Activated CD8-positive, alpha-beta memory T cell treated with anti-CD3 and anti-CD28 coated beads, Interleukin-2, amount 50 U/mL, for 48 hours (primary cell): ENCODE data around the gene TMOD2.

Source experiments
- DNase-seq: peaks from one replicate; pipeline ENCODE4 v3.0.0-alpha.2; 2020

The TMOD2 gene

DNA sequence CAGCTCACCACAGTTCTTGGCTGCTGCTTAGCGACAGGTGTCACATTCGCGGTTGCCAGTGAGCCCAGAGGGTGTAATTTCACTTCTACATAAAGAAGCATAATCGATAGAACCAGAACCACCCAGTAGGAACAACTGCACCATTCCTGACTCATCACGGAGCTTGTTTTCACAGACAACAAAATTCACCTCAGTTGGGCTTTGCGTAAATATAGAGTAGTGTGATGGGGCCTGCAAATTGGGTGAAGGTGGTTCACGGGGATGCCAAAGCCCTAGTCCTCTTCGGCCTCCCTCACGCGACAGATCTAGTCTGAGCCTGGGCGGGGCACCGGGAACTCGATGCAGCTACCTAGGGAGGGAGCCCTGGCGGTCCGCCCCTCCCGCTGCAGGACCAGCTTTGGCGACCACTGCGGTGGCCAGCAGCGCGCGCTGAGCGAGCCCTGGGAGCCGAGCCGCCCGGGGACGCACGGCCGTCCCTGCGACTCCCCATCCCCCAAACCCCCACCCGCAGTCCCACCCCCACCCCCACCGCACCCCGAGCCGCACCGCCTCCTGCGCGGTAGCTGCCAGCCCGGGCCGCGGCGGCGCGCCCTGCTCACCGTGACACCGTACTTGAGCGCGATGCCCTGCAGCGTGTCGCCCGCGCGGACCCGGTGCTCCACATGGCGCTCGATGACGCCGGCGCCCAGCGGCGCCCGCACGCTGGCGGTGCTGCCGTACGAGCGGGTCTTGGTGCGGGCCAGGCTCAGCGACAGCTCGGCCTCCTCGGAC is 14.5 kb upstream of the TMOD2 start:
- peak; percentile 77 for DNase-seq

DNA sequence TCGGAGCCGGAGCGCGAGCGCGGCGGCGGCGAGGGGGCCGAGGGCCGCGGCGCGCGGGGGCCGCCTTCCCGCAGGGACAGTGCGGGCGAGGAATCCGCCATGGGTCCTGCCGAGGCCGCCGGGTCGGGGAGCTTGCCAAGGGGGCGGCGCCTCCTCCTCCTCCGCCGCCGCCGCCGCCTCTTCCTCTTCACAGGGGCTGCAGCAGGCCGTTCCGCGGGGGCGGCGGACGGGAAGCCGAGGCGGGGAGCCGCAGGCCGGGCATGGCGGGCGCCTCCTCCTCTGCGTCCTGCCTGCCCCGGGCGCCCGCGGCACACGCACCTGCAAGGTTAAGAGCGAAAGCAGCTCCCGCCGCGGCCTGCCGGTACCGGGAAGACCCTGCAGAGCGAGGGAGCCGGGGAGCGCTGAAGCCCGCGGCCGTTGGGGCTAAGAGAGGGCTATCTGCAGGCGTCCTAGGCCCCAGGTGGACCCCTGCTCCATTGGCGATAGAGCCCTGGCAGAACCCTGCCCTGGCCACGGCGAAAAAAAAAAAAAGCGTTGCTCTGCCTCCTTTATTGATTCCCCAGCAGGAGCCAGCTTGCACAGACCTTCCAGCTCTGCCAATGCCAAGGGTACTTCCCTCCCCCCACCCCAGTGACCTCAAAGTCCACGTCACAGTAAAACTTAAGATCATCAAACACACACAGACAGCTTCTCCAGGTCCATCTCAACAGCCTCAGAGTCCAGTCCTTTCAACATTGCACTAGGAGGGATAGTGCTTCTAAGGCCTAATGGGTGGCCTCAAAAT is 13.7 kb upstream of the TMOD2 start, which contains the start of gene LYSMD2:
Gene LYSMD2, minus strand, starts transcription at position 134 of the 784 bp plus-strand sequence. Its CDS starts 33 bp downstream, at position 101.
- DNase-seq, result peak; percentile 83

DNA sequence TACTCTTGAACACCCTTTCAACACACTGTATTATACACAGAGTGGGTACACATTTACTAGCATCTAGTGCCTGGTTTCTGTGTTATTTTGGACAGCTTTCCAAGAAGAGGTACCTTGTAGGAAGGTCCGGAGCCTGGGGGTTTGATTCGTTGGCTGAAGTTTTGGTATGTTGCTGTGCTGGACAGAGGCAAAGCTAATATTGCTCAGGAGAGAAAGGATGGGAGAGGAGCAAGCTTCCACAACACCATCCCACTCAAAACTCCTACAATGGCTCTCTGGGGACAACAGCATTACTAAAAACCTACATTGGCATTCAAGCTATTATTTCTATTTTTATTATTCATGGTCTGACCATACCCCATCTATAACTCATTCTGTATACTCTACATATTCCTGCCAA is 12.8 kb upstream of the TMOD2 start:
- no peak for DNase-seq

DNA sequence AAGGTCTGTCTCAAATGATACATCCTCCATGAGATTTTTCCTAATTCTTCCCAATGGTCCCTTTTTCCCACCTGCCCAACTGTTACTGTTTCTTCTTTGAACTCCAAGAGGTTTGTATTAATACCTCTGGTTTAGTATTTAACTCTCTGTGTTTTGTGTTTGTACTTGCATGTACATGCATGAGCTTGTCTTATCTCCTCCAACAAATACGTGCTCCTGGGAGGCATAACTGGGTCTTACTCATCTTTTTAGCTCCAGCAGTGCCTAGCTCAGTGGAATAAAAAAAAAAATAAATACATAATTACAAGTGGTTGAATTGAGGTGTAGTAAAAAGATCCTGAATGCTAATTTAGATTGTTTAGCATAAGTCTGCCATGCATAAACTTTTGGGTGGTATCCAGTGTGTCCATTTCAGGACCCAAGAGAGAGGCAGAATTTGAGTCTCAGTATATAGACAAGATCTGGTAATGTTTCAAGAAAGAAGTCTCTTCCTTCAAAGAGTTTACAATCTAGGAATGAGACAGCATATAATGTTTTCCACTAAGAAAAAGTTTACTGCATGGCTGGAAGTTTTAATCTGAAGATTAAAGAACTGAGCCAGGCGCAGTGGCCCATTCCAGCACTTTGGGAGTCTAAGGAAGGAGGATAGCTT is 12.2 kb upstream of the TMOD2 start:
- no peak for DNase-seq

DNA sequence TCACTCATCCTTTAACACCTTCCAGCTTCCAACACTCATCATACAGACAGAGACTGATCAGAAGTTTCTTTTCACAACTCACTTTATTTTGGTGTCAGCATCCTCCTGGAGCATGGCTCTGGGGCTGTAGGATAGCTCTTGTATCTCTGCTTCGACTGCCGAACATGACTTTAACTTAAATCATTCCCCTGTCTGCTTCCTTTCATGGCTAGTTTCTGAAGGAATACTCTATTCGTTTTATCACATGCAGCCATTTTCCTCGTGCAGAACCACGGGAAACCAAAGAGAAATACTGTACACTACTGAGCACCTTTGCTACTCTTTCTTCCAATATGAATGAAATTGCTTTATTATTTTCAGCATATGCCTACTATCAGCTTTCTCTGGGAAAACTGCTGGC is 2.1 kb upstream of the TMOD2 start:
- DNase-seq, result no peak

DNA sequence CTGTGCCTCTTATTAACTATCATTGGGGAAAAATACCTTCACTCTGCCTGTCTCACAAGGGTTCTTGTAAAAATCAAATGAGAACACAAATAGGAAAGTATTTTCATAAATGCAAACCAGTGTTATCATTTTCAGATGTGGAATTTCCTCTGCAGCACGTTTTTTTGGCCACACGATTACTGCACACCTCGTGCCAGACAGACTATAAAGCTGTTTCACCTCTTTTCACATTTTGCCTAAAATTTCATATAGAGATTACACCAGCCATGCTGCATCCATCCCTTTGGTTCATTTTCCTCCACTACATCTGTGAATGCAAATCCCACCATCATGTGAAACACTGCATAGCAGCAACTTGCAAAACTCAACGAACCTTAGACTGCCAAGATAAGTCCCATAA is 1.2 kb upstream of the TMOD2 start:
- DNase-seq, result no peak

DNA sequence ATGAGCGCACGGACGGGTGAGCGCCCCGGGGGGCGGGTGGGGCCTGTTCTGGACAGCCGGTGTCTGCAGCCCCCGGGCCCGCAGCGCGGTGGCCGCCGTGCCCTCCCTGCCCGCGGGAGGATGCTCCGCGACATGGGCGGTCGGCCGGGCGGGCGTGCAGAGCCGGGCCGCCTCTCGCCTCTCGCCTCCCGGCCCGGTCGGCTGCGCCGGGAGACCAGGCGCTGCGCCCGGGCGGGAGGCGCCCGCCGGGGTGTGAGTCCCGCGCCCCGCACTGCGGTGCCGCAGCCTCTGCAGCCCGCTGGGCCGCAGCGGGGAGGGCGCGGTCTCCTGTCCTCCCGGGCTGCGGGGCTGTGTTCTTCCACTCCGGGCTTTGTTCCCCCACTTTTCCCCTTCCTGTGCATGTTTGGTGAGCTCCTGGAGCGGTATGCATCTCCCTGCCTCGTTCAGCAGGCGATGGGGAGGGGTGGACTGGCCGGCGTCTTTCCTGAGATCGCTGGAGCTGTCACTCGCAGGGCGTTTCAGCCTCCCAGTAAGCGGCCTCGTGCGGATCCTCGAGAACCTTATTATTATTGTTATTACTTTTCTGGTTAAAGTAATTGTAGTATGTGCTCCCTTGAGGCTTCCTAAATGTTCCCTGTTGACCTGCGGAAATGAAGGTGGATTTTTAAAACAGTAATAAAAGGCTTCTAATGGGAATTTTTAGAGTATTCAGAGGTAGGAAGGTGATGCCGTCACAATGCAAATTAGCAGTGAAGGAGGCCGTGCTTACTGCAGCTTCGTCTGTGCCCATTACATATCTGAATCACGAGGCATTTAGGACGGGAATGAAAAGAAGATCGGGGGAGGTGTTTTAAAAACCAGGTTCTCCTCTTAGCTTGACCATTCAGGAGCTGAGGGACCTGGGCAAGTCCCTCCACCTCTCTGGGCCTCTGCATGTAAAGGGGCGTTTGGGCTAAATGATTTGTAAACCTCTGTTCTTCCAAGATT is 593 bp downstream of the TMOD2 start:
- peak; percentile 63 for DNase-seq

DNA sequence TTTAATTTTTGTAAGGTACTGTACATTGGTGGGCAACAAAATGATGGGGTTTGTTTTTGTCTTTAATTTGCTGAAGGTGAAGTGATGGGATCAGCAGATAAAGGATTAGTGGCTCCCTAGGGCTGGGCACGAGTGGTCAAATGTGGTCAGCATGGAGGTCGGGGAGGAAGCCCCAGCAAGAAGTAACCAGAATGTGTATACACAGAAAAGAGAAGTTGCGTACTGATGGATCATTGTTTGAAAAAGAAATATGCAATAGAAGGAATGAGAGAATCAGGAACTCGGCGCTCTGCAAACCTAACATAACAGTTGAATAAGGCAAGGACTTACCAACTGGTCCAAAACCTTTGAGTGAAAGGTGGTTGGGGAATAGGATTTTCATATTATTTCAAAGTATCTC is 1.5 kb downstream of the TMOD2 start:
- no peak for DNase-seq

DNA sequence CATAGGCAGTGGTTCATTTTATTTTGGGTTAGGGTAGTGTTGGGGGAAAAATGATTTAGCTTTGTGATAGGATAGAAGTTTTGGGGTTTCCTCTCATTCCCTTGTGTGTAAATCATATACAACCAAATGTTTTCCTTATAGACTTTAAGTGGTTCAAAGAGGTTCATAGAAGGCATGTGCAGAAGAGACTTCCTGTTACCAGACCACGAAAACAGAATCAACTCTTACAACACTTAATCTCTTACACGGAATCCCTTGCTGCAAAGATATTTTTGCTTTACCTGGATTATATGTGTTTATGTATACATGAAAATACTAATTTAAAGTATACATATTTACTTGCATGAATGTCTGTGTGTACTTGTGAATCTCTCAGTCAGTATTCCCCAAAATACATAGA is 2.9 kb downstream of the TMOD2 start:
- no peak for DNase-seq

DNA sequence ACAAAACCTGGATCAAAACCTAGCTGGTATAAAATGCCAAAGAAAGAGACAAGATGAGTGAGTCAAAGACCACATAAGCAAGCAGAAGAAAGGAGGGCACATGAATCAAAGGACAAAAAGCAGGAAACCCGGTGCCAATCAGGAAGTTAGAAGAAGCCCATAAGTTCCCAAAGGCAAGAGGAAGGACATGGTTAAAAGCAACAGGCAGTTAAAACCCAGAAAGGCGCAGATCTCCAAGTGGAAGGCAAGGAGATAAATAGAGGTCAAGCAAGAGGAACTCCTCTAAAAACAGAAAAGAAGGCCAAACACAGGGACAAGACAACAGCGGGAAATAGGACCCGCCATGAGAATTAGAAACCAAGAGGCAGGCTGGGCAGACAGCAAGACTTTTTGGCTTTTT is 4.4 kb downstream of the TMOD2 start:
- no peak for DNase-seq

DNA sequence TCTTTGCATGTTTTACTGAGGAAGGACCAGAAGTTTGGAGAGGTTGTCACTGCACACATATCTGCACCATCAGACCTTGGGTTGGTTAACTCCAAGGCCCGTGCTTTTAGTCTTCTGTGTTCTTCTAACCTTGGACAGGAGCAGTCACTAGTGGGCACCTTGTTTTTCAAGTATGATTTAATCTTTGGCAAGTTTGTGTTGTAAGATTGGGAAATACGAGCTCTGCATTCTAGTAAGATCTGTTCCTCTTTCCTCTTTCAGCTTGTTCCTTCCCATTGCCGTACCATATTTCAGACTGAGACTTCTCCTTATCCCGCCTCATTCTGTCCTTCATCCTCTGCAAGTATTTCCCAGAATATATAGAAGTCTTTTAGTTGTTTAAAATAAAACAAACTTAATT is 5.1 kb downstream of the TMOD2 start:
- DNase-seq, result no peak

DNA sequence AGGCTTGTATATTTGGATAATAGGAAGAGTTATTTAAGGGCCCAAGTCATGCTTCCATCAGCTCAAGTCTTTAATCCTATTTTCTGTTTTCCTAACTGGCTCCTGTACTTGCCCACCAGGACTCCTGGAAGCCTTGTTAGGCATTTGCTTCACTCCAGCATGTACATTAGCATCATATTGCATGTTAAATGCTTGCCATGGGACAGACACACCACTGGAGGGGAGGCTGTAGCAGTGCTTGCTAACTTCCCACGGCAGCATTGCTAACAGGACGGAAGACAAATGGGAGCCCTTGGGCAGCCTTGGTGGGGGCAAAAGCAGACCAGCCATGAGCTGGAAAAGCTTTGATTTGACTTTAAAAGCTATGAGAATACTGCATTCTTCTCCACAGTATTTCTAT is 6.1 kb downstream of the TMOD2 start:
- DNase-seq, result no peak

DNA sequence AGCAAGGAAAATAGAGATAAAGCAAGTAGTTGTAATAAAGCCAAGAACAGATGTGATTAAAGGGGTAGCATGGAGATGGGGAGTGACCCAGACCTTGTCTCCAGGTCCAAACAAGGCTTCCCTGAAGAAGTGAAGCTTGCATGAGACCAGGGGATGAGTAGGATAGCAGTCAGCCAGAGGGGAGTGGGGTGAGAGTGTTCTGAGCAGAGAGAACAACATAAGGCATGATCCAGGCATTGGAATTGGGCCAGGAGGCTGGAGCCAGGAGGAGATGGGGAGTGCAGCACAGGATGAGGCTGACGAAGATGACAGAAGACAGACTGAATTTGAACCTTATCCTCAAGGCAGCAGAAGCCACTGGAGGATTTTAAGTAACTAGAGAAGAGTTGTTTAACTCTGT is 7.2 kb downstream of the TMOD2 start:
- DNase-seq, result no peak

DNA sequence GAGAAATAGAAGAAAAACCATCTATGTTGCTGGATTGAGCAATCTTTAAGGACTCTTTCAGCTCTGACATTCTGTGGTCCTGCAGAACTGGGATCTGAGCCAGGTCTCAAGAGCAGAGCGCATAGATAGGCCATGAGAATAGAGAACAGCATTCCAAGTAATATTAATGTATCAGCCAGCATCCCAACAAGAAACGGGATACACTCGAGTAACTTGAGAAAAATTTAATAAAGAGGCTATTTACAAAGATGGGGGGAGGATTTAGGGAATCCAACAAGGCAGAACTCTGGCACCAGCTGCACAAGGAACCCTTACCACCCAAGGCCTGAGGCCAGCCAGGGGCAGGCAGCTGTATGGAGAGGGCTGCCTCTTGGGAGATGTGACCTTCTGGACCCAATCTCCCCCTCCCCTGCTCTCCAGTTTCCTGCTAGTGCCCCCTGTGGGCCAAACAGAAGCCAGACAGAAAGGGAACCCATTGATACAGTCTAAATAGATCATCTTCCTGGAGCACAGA is 8.2 kb downstream of the TMOD2 start:
- DNase-seq, result no peak

DNA sequence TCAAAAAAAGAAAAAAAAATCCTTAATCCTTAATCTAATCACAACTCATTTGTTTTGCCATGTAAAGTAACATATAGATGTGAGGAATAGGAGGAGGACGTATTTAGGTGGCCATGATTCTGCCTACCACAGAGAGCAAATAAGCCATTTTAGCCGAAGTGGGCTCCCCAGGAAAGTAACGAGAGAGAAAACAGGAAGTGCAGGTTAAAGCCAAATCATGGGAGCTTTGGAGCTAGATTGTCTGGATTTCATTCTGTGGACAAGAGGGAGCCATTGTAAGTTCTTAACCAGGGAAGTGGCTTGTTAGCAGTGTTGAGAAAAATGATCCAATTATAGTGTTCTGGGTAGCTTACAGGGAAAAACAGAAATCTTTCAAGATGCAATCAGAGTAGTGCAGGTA is 9.4 kb downstream of the TMOD2 start:
- no peak for DNase-seq

DNA sequence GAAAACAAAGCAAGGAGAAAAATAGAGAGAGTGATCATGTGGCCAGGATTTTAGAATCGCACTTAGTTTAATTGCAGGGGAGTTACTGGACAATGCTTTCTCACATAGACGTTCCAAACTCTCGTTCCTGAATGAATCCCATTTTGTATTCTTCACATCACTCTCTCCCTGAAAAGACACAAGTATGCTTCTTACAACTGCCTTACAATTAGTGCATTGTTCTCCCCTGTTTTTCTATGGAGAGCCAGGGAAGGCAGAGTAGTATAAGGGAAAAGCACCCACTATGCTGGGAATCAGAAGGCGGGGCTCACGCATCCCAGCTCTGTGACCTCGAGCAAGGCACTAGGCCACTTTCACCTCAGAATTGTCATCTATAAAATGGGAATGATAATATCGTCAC is 14.4 kb downstream of the TMOD2 start:
- no peak for DNase-seq

DNA sequence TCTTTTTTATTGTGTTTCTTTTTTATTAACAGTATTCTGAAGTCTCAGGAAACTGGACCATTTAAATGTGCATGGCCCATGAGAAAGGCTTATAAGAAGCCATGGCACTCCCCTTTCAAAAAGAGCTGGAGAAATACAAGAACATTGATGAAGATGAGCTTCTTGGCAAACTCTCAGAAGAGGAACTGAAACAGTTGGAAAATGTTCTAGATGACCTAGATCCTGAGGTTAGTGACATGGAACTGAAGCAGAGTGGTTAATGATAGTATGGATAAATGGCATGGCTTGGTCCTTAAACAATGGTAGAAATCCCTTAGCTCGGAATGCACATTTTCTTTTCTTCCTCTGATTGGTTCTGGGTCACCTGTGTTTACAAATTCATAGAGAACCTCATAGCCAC is 14.9 kb downstream of the TMOD2 start:
- no peak for DNase-seq

DNA sequence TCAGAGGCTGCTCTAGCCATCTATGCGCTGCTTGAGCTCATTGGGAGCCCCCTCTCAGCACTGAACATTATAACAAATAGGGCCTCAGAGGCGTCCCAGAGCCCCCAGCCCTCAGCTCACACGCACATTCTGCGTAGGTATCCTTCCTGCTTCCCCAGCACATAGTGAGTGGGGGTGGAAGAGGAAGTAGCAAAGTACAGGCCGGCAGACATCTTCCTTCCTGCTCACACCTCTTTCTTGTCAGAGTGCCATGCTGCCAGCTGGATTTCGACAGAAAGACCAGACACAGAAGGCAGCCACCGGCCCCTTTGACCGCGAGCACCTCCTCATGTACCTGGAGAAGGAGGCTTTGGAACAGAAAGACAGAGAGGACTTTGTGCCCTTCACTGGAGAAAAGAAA is 16.6 kb downstream of the TMOD2 start:
- DNase-seq, result no peak

DNA sequence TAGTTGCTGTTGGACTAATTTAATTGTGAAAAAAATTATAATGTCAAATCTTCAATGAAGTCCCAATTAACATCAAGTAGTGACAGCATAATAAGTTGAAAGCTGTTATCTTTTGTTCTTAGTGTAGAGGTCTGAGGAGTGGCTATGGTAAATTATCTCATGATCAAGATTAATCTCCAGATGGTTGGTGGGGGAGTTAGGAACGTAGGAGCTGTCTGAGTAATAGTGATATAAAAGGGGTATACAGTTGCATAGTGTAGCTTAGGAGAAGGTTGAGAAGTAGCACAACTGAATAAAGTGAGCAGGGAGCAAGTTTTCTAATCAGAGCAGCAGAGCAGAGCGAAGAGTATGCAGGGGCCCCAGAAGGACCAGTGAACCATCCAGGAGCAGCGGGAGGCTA is 19.5 kb downstream of the TMOD2 start:
- no peak for DNase-seq

DNA sequence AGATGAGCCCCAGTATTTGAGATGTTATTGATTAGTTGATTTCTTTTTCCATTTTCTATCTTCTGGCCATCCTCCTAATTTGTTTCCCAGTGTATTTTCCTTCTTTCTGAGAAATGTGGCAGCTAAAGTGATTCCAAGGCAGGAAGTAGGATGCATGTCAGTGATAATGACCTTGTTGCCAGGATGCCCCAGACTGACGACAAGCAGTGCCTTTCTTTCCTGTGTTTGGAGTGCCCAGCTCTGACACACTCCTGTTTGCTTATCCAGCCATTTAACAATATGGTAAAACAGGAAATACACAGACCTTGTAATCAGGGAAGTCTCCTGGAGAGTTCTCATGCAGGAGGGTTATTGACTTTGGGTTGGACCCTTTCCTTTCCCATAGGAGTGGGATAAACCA is 20.4 kb downstream of the TMOD2 start:
- DNase-seq, result no peak

DNA sequence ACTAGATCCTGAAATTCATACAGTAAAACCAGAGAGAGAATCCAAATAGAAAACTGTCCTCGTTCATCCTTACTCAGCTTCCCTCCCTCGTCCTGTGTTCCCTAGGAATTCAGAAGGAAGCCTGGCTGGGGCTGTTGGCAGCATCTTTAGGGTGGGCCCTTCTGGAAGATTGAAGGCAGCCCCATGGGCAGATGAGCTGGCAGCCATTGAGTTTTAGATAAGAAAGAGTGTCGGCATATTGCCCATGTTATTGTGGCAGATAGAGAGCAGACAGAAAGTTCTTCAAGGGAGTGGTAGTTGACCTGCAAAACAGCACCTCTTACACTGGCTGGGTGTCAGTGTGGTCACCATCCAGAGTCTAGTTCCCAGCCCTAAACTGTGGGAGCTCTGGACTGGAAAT is 23.5 kb downstream of the TMOD2 start:
- DNase-seq, result no peak
